H1 (cell line): Measurements from ENCODE around the gene IRAK3.

ENCODE experiments used
- CBX8 ChIP-seq: fragments of 300-800, 300-1000 bp; sonication (generic); IDR thresholded peaks from 2 replicates; pipeline ENCODE4 v1.7.1; 2016; ENCODE audit warnings: low read depth, low read length, borderline replicate concordance
- CEBPB ChIP-seq: IDR thresholded peaks from 2 replicates; pipeline ENCODE4 v1.6.1; 2012; ENCODE audit warnings: low read depth, low read length
- CREB1 ChIP-seq: IDR thresholded peaks from 2 replicates; pipeline ENCODE4 v1.6.1; 2012; ENCODE audit warnings: inconsistent platforms
- GABPA ChIP-seq: IDR thresholded peaks from 2 replicates; pipeline ENCODE4 v1.6.1; 2011; ENCODE audit warnings: mild to moderate bottlenecking, low read length, moderate library complexity, borderline replicate concordance; ENCODE audit not compliant: insufficient read depth
- PHF8 ChIP-seq: fragments of 200-600 bp; sonication (generic); conservative IDR thresholded peaks from 2 replicates; pipeline ENCODE4 v1.7.1; 2012; ENCODE audit warnings: low read depth, mild to moderate bottlenecking, inconsistent platforms, low read length, moderate library complexity
- POLR2A ChIP-seq, 2 experiments: IDR thresholded peaks; 1 replicate in 1 of 2; 2 replicates in 1 of 2; pipeline ENCODE4 v1.6.1; 2011; ENCODE audit warnings: low read depth in 2 of 2, low read length in 2 of 2, mild to moderate bottlenecking in 2 of 2; ENCODE audit errors: control extremely low read depth in 1 of 2
- POLR2AphosphoS5 ChIP-seq: IDR thresholded peaks from 2 replicates; pipeline ENCODE4 v1.6.1; 2011; ENCODE audit warnings: low read depth, low read length
- TF ChIP-seq, protein P1 (sequence below), 3 experiments: IDR thresholded peaks; 1 replicate in 2 of 3; 2 replicates in 1 of 3; pipeline versions ENCODE4 v1.5.1 to v1.6.1; 2011; ENCODE audit warnings: low read length in 3 of 3, mild to moderate bottlenecking in 3 of 3, inconsistent platforms in 2 of 3, low read depth in 1 of 3, moderate library complexity in 1 of 3; ENCODE audit not compliant: insufficient read depth in 1 of 3; ENCODE audit errors: control extremely low read depth in 1 of 3
- TF ChIP-seq, protein P2 (sequence below): IDR thresholded peaks from 2 replicates; pipeline ENCODE4 v1.6.1; 2012; ENCODE audit warnings: inconsistent platforms
- TF ChIP-seq, protein P3 (sequence below): IDR thresholded peaks from 2 replicates; pipeline ENCODE4 v1.6.1; 2011; ENCODE audit warnings: low read depth, mild to moderate bottlenecking, low read length; ENCODE audit not compliant: insufficient read depth

DNA sequence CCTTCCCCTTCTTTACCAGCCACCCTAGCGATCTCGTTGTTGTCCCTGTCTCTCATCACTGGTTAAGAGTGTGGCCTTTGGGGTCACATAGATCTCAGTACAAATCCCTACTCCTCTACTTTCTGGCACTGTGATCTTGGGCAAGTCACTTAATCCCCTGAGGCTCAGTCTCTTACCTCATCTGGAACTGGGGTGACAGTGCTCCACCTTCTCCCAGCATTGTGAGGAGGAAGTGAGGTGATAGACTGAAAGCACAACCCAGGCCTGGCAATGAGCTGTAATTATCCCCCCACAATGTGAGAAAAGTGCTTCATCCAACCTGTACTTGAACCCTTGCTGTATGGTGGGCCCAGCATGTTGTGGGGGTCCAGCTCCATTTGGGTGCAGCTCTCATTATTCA lies 48.0 kb downstream of the IRAK3 start:
- TF ChIP-seq, protein P1, sequence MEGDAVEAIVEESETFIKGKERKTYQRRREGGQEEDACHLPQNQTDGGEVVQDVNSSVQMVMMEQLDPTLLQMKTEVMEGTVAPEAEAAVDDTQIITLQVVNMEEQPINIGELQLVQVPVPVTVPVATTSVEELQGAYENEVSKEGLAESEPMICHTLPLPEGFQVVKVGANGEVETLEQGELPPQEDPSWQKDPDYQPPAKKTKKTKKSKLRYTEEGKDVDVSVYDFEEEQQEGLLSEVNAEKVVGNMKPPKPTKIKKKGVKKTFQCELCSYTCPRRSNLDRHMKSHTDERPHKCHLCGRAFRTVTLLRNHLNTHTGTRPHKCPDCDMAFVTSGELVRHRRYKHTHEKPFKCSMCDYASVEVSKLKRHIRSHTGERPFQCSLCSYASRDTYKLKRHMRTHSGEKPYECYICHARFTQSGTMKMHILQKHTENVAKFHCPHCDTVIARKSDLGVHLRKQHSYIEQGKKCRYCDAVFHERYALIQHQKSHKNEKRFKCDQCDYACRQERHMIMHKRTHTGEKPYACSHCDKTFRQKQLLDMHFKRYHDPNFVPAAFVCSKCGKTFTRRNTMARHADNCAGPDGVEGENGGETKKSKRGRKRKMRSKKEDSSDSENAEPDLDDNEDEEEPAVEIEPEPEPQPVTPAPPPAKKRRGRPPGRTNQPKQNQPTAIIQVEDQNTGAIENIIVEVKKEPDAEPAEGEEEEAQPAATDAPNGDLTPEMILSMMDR (IDR thresholded peaks at IDR 0.05; ENCODE audit: control extremely low read depth in 1 of 3, insufficient read depth in 1 of 3, low read depth in 1 of 3, low read length in 3 of 3): no peak
- no peak for TF ChIP-seq CEBPB
- TF ChIP-seq, protein P2, sequence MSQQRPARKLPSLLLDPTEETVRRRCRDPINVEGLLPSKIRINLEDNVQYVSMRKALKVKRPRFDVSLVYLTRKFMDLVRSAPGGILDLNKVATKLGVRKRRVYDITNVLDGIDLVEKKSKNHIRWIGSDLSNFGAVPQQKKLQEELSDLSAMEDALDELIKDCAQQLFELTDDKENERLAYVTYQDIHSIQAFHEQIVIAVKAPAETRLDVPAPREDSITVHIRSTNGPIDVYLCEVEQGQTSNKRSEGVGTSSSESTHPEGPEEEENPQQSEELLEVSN: no peak
- TF ChIP-seq PHF8: no peak
- no peak for TF ChIP-seq CREB1
- no peak for TF ChIP-seq POLR2AphosphoS5
- TF ChIP-seq POLR2A (IDR thresholded peaks at IDR 0.05; ENCODE audit: control extremely low read depth in 1 of 2, low read depth in 2 of 2, low read length in 2 of 2): no peak
- TF ChIP-seq GABPA: no peak
- TF ChIP-seq, protein P3, sequence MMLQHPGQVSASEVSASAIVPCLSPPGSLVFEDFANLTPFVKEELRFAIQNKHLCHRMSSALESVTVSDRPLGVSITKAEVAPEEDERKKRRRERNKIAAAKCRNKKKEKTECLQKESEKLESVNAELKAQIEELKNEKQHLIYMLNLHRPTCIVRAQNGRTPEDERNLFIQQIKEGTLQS: no peak
- no peak for TF ChIP-seq CBX8
